ENCODE results near the gene WNT6.

DNA sequence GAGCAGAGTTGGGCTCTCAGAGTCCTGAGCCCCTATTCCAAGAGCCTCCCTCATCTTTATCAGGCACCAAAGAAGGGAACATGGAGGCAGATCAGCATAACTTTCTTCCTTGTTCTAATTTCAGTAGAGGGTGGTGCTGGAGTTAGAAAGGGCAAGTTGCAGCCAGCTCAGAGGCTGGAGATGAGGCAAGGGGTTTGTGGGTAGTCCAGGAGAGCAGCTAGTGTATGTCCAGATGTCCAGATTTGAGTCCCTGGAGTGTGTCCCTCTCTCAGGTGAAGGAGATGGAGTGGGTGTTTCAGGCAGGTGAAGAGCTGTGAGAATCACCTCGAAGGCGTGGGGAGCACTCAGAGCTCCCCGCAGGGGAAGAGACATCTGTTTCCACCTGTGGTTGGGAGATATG is 27.5 kb upstream of the WNT6 start:
- TF ChIP-seq, protein P1, sequence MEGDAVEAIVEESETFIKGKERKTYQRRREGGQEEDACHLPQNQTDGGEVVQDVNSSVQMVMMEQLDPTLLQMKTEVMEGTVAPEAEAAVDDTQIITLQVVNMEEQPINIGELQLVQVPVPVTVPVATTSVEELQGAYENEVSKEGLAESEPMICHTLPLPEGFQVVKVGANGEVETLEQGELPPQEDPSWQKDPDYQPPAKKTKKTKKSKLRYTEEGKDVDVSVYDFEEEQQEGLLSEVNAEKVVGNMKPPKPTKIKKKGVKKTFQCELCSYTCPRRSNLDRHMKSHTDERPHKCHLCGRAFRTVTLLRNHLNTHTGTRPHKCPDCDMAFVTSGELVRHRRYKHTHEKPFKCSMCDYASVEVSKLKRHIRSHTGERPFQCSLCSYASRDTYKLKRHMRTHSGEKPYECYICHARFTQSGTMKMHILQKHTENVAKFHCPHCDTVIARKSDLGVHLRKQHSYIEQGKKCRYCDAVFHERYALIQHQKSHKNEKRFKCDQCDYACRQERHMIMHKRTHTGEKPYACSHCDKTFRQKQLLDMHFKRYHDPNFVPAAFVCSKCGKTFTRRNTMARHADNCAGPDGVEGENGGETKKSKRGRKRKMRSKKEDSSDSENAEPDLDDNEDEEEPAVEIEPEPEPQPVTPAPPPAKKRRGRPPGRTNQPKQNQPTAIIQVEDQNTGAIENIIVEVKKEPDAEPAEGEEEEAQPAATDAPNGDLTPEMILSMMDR (IDR thresholded peaks at IDR 0.05): no peak
- no peak for TF ChIP-seq POLR2A (IDR thresholded peaks at IDR 0.05)
